Thyroid gland (tissue), 4 donors: Measurements from ENCODE around the gene TYSND1. TPM values are rescaled to one million over a fixed set of nuclear protein-coding genes. Genes with fewer than 3 reads are reported as not detected.

ENCODE experiments used
- DNase-seq, 2 donors: peaks; one replicate each; pipeline ENCODE4 v3.0.0-alpha.2; 2019
- H3K27ac ChIP-seq, 3 donors: fragments of 200-600 bp; sonication (generic); 1 replicate in 2 of 3; 2 replicates in 1 of 3; pipeline ENCODE4 v1.5.1; 2016 to 2019; ENCODE audit warnings: mild to moderate bottlenecking in 1 of 3, moderate library complexity in 1 of 3
- H3K27me3 ChIP-seq: fragments of 200-600 bp; sonication (generic); one replicate; pipeline ENCODE4 v1.5.1; 2019
- H3K36me3 ChIP-seq, 2 donors: fragments of 200-600 bp; sonication (generic); one replicate each; pipeline ENCODE4 v1.5.1; 2016 to 2019
- H3K4me1 ChIP-seq, 2 donors: fragments of 200-600 bp; sonication (generic); one replicate each; pipeline ENCODE4 v1.5.1; 2017 to 2019
- H3K4me3 ChIP-seq, 3 donors: fragments of 200-600 bp; sonication (generic); replicated peaks in 1 of 3; 1 replicate in 2 of 3; 2 replicates in 1 of 3; pipeline ENCODE4 v1.5.1; 2016; ENCODE audit warnings: mild to moderate bottlenecking in 1 of 3
- H3K9me3 ChIP-seq: fragments of 200-600 bp; sonication (generic); one replicate; pipeline ENCODE4 v1.5.1; 2017
- CTCF ChIP-seq, 6 experiments: fragments of 200-600 bp in 3 of 6; fragments of 450-650 bp in 3 of 6; sonication (generic) in 3 of 6; IDR thresholded peaks; one replicate each; pipeline ENCODE4 v1.5.1; 2016 to 2019; ENCODE audit warnings: antibody characterized with exemption in 6 of 6, mild to moderate bottlenecking in 2 of 6, inconsistent platforms in 1 of 6, moderate library complexity in 1 of 6
- POLR2A ChIP-seq, 2 donors: fragments of 450-650 bp; IDR thresholded peaks; one replicate each; pipeline ENCODE4 v1.6.1; 2017; ENCODE audit warnings: antibody characterized with exemption in 2 of 2, mild to moderate bottlenecking in 2 of 2, moderate library complexity in 1 of 2
- WGBS, 2 donors: methylation state at CpG; one replicate each; pipeline ENCODE4 v1.1.5; 2017; 5-methylcytosine and 5-hydroxymethylcytosine counted together
- intact Hi-C: fragments of 100-400 bp; cut with DNase I; formaldehyde crosslinking; loops from one replicate; pipeline ENCODE4 v1.15.1; 2023
- total RNA-seq, 4 donors: library from RNA; depleted of rRNA; stranded (reverse); fragments of >200 nt; gene quantifications; one replicate each; pipeline ENCODE4 v1.2.3, GENCODE V29; 2016

TYSND1 gene
- total RNA-seq, 4 donors from 2014 or later: 17.1 to 31.2 (median 25.1) TPM

DNA sequence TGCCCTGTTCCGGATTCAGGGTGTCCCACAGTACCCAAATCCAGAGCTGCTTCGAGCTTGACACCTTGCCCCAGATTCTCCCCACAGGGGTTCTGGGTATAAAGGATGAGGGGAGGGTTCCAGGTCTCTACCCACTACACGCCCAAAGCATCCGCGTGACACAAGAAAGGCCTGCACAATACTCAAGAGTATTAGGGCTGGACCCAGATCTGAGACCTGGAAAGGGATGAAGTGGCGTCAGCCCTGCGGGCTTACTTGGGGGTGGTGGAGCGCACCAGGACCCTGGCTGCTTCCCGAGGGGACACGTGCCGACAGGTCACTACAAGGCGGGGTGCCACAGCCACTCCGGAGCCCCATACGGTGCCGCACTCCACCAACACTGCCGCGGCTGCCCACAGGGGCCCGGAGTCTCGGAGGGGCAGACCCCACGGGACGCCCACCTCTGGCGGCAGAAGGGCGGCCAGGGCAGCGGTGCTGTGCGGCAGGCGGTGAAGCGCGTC lies 1.3 kb downstream of the TYSND1 start:
- Histone ChIP-seq H3K27me3 (no peaks in the 10 kb centered on the region), H3K36me3 (peaks cover 0 to 4% of the 10 kb centered on the region in 2 donors), H3K9me3 (no peaks in the 10 kb centered on the region), H3K4me3 (peak overlapping the region; percentile 65 to 96 (median 71)), H3K27ac (peak overlapping the region; percentile 65 to 93 (median 87)), H3K4me1 (peaks cover 13 to 17% of the 10 kb centered on the region in 2 donors)
- WGBS, 2 donors: 10 to 67% methylated on average over 2 to 20 of the region's 28 CpGs
- intact Hi-C loops: no loop called here
- DNase-seq: peak; percentile 35
- TF ChIP-seq CTCF (IDR thresholded peaks at IDR 0.05): no peak
- TF ChIP-seq POLR2A (IDR thresholded peaks at IDR 0.05): no peak

- Histone ChIP-seq H3K4me1 (peaks cover 13 to 17% of the 10 kb centered on the region in 2 donors), H3K4me3 (no peak overlapping the region), H3K9me3 (no peaks in the 10 kb centered on the region), H3K27me3 (no peaks in the 10 kb centered on the region), H3K27ac (no peak overlapping the region), H3K36me3 (peaks cover 0 to under 1% of the 10 kb centered on the region in 2 donors)
- whole genome bisulfite sequencing, 2 donors: 82 to 85% methylated on average over 18 of the region's 18 CpGs
- TF ChIP-seq CTCF (IDR thresholded peaks at IDR 0.05): no peak
- no peak for TF ChIP-seq POLR2A (IDR thresholded peaks at IDR 0.05)
- DNase-seq: no peak
- intact Hi-C loops: no loop called here
These were observed 2.0 kb downstream of the TYSND1 start for GRCh38 chr10:70144372-70145110.

GRCh38 chr10:70142555-70142954 lies 3.9 kb downstream of the TYSND1 start:
- peaks cover 0 to 3% of the 10 kb centered on the region in 2 donors for H3K36me3 ChIP-seq
- no peaks in the 10 kb centered on the region for H3K9me3 ChIP-seq
- peaks cover 13 to 17% of the 10 kb centered on the region in 2 donors for H3K4me1 ChIP-seq
- WGBS, 2 donors: 91% methylated on average over 10 of the region's 10 CpGs
- H3K4me3 ChIP-seq: no peak overlapping the region
- no peak overlapping the region for H3K27ac ChIP-seq
- H3K27me3 ChIP-seq: no peaks in the 10 kb centered on the region
- no peak for DNase-seq
- no peak for TF ChIP-seq POLR2A (IDR thresholded peaks at IDR 0.05)
- TF ChIP-seq CTCF (IDR thresholded peaks at IDR 0.05): no peak
- intact Hi-C loops: no loop called here

- H3K27me3 ChIP-seq: no peaks in the 10 kb centered on the region
- intact Hi-C loops: no loop called here
- no peak for TF ChIP-seq CTCF (IDR thresholded peaks at IDR 0.05)
- TF ChIP-seq POLR2A (IDR thresholded peaks at IDR 0.05): no peak
- DNase-seq: no peak
- H3K4me3 ChIP-seq: no peak overlapping the region
- H3K36me3 ChIP-seq: peaks cover 0 to 3% of the 10 kb centered on the region in 2 donors
- no peak overlapping the region for H3K27ac ChIP-seq
- no peaks in the 10 kb centered on the region for H3K9me3 ChIP-seq
- 94 to 95% methylated on average over 5 of the region's 5 CpGs for WGBS, 2 donors
- H3K4me1 ChIP-seq: peaks cover 6 to 8% of the 10 kb centered on the region in 2 donors
These were observed 6.2 kb downstream of the TYSND1 start for GRCh38 chr10:70140297-70140696.

GRCh38 chr10:70139997-70140250 lies 6.6 kb downstream of the TYSND1 start:
- Histone ChIP-seq H3K27ac (no peak overlapping the region), H3K9me3 (no peaks in the 10 kb centered on the region), H3K4me3 (no peak overlapping the region), H3K27me3 (no peaks in the 10 kb centered on the region), H3K4me1 (peaks cover 2 to 5% of the 10 kb centered on the region in 2 donors), H3K36me3 (peaks cover 0 to 3% of the 10 kb centered on the region in 2 donors)
- TF ChIP-seq POLR2A (IDR thresholded peaks at IDR 0.05) (no peak), CTCF (IDR thresholded peaks at IDR 0.05) (no peak)
- WGBS, 2 donors: 93% methylated on average over 6 of the region's 6 CpGs
- DNase-seq: no peak
- intact Hi-C loops: no loop called here
